Tibial nerve (tissue), 4 donors: ENCODE measurements around the gene RETREG3.

Experiments
- EP300 ChIP-seq, 2 donors: sonication (generic); formaldehyde crosslinking; IDR thresholded peaks; one replicate each; pipeline ENCODE4 v1.6.1; 2017; ENCODE audit warnings: antibody characterized with exemption in 2 of 2, mild to moderate bottlenecking in 1 of 2
- POLR2A ChIP-seq, 2 donors: fragments of 450-650 bp; IDR thresholded peaks; one replicate each; pipeline ENCODE4 v1.6.1; 2017; ENCODE audit warnings: antibody characterized with exemption in 2 of 2, mild to moderate bottlenecking in 2 of 2, moderate library complexity in 2 of 2
- TF ChIP-seq, protein P1 (sequence below), 5 experiments: fragments of 200-600 bp in 3 of 5; fragments of 450-650 bp in 2 of 5; sonication (generic) in 3 of 5; IDR thresholded peaks; one replicate each; pipeline ENCODE4 v1.5.1; 2016 to 2019; ENCODE audit warnings: antibody characterized with exemption in 5 of 5, mild to moderate bottlenecking in 3 of 5, moderate library complexity in 2 of 5

- TF ChIP-seq, protein P1, sequence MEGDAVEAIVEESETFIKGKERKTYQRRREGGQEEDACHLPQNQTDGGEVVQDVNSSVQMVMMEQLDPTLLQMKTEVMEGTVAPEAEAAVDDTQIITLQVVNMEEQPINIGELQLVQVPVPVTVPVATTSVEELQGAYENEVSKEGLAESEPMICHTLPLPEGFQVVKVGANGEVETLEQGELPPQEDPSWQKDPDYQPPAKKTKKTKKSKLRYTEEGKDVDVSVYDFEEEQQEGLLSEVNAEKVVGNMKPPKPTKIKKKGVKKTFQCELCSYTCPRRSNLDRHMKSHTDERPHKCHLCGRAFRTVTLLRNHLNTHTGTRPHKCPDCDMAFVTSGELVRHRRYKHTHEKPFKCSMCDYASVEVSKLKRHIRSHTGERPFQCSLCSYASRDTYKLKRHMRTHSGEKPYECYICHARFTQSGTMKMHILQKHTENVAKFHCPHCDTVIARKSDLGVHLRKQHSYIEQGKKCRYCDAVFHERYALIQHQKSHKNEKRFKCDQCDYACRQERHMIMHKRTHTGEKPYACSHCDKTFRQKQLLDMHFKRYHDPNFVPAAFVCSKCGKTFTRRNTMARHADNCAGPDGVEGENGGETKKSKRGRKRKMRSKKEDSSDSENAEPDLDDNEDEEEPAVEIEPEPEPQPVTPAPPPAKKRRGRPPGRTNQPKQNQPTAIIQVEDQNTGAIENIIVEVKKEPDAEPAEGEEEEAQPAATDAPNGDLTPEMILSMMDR (IDR thresholded peaks at IDR 0.05), result no peak
- TF ChIP-seq POLR2A (IDR thresholded peaks at IDR 0.05) (no peak), EP300 (IDR thresholded peaks at IDR 0.05) (no peak)
Measured at GRCh38 chr17:42613699-42614295, 4.6 kb upstream of the RETREG3 start.
